HG03457 (cell line): ENCODE measurements around the gene ADAMTSL3.

Experiments
- ATAC-seq: cut with Tn5 transposase; IDR thresholded peaks from one replicate; pipeline ENCODE4 v1.9.1; 2021; ENCODE audit warnings: moderate number of reproducible peaks; ENCODE audit not compliant: unreplicated experiment

ADAMTSL3 gene

DNA sequence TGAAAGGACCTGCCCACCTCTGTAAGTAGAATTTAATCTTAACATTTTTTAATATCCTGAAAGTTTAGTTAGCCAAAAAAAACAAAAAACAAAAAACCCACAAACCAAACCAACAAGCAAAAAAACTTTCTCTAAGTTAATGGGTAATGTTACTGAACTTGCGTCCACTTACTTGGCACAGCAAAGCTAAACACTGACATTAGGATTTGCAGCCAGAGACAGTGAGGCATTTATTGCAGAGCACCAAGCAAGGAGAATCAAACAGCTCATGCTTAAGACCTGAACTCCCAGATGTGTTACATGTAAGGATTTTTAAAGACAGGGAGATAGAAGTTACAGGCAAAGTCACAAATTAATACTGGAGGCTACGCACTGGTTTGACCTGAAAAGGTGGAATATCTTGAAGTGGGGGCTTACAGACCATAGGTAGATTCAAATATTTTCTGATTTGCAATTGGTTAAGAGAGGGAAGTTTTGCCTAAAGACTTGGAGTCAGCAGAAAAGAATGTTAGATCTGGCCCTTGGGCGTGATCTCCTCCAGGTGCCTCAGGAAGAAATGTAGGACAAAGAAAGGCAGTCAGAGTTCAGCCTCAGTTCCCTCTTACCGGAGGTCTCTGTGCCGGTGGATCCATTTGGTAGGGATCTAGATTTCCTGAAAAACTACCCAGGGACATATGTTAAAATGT, 205.0 kb downstream of the ADAMTSL3 start:
- ATAC-seq = no peak

- no peak for ATAC-seq
Measured at GRCh38 chr15:83866692-83867091, 212.8 kb downstream of the ADAMTSL3 start.

DNA sequence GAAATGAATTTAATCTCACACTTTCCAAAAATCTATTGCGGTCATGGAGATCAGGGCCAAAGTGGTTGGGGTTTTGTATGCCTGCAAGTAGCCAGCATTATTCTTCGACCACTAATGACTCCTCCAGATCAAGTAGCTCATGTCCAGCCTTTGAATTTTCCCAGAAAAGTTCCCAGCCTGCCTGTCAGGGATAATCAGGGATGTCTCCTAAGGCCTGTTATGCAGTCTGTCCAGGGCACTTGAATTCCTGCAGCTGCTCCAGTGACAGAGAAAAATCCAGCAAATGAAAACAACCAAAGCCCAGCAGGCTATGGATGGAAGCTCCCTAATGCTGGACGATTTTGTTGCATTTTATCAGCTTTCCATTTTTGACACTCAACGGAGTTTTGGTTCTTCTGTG, 215.4 kb downstream of the ADAMTSL3 start:
- no peak for ATAC-seq

DNA sequence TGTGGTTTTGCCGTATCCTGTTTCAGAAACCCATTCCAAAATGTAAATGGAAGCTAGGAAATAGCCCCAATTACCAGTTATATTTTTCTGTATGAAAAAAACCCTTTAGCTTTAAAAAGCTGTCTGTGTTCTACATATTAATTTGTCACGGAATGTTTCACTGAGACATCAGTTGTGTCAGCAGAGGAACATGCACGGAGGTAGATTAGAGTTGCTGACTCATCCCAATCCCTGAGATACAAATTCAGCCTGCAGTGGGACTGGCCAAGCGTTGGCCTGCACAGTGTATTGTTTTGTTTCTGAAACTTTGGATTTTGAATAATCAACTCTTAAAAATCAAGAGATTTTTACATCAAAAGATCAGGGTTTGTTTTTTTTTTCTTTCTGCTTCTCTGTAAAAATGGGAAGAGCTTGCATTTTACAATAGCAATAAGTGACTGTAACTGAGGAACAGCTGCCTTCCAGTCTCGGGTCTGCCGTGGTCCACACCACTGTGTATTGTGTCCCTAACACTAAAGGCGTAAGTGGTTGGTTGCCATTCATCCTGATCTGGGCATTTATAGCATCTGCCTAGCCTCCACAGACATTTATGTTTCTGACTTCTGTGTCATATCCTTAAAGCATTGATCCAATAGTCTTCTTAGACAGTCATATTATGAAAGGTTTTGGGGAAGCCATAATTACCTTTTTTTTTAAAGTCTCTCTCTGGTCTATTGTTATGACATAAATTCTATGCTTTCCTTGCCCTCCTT, 218.1 kb downstream of the ADAMTSL3 start:
- ATAC-seq = no peak

DNA sequence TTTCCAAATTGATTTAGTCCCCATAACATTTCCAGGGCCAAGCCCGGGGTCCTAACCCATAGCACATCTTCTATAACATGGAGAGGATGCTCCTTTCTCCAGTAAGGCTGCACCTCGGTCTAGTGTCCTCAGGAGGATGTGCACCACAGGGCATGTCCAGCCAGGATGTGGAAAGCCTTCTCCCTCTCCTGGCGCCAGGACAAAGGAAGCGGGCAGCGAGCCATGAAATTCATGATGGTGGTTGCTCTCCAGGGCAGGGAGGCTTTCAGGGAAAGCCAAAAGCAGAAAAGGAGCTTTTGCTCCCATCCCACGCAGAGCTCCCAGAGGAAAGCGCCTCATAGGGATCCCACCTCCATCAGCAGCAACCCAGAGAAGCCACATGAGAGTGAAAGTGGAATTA, 220.0 kb downstream of the ADAMTSL3 start:
- no peak for ATAC-seq

DNA sequence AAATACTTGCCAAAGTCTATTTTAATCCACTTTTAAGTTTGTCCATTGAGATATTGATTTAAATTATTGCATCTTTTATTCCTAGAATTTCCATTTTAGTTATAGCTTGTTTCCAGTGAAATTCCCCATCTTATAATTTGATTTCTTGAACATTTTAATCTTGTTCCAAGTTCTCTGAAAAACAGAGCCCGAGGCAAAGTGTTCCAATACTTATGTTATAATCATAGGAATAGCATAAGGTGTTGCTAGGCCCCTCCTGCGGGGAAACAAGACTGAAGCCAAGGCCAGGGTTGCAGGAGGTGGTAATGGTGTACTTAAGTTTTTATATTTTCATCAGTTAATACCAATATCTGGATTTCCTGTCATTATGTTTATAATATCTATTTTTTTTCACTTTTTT, 226.6 kb downstream of the ADAMTSL3 start:
- ATAC-seq = no peak

GRCh38 chr15:83881156-83881555, 227.2 kb downstream of the ADAMTSL3 start:
- ATAC-seq = no peak

- ATAC-seq = no peak
Measured at GRCh38 chr15:83886321-83886720, 232.4 kb downstream of the ADAMTSL3 start.

DNA sequence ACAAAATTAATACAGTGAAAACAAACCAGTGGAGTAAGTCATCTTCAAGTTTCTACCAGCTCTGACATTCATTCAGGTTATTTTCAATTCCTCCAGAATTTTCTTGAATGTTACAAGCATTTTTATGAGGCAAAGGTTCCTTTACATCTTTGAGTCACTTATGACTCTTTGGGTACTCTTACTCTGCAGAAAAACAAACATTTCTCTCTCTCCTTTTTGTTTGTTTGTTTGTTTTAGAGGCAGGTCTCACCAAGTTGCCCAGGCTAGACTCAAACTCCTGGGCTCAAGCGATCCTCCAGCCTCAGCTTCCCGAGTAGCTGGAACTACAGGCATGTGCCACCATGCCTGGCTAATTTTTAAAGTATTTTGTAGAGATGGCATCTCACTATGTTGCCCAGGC, 233.5 kb downstream of the ADAMTSL3 start:
- no peak for ATAC-seq

DNA sequence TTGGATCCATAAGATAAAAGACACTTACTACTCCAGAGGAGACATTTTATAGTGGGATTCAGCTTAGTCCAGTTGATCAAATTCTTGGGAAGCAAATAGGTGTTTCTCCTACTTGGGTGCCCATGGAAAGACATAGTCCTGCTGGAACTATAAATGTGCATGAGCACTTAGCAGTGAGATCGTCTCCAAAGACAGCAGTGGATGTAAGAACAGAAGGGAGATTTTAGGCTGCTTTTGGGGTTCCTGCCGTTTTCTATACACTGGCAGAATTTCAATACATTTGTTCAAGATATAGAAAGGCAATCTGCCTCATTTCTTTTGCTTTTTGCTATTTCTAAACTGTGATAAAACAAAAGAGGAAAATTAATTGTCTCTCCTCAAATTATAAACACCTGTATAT, 234.0 kb downstream of the ADAMTSL3 start:
- ATAC-seq = no peak

GRCh38 chr15:83889995-83890394, 236.1 kb downstream of the ADAMTSL3 start:
- ATAC-seq = no peak

- ATAC-seq = no peak
Measured at GRCh38 chr15:83890587-83890986, 236.7 kb downstream of the ADAMTSL3 start.

GRCh38 chr15:83892498-83892897, 238.6 kb downstream of the ADAMTSL3 start:
- ATAC-seq = no peak

DNA sequence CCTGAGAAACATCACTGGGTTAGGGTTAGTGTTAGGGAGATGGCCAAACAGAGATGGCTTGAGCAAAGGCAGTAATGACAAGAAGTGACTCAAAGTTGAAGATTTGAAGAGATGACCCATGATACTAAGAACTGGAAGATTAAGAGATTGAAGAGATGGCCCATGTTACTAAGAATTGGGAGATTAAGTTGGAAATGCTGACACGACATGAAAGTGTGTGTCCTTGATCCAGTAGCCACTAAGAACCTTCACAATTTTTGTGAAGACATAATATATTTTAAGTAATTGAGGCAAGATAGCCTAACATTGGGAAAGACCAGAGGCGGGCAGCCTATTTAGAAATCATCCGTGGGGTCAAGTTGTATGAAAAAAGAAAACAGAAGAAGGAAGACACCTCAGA, 239.4 kb downstream of the ADAMTSL3 start:
- no peak for ATAC-seq

DNA sequence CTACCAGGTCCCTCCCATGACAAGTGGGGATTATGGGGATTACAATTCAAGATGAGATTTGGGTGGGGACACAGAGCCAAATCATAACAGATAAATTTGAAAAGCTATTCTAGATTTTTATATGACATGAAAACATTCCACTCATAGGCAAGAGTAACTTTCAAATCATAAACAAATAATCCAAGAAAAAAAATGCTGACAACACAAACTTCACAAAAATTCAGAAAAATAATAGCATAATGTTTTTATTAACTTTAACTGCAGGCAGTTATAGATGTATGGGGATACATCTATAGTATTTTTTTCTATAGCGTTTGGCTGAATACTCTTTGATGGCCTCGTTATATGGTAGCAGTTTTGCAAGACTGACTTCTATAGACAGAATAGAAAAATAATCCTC, 243.1 kb downstream of the ADAMTSL3 start:
- no peak for ATAC-seq

- no peak for ATAC-seq
Measured at GRCh38 chr15:83898361-83898760, 244.4 kb downstream of the ADAMTSL3 start.

DNA sequence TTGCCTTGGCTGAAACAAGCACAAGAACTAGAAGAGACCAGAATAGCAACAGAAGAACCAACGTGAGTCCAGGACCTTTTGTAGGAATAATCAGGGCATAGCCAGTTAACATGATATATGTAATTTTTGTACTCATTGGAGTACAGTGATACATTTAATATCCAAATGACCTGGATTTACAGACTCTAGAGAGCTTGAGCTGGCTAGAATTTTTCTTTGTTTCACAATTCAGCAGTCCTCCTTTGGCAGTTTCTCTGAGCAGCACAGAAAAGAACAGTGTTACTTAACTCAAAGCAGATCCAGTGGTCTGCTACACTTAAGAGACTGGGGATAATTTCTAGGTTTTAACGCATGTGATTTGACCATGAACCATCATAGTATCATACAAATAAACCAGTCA, 245.7 kb downstream of the ADAMTSL3 start:
- no peak for ATAC-seq

DNA sequence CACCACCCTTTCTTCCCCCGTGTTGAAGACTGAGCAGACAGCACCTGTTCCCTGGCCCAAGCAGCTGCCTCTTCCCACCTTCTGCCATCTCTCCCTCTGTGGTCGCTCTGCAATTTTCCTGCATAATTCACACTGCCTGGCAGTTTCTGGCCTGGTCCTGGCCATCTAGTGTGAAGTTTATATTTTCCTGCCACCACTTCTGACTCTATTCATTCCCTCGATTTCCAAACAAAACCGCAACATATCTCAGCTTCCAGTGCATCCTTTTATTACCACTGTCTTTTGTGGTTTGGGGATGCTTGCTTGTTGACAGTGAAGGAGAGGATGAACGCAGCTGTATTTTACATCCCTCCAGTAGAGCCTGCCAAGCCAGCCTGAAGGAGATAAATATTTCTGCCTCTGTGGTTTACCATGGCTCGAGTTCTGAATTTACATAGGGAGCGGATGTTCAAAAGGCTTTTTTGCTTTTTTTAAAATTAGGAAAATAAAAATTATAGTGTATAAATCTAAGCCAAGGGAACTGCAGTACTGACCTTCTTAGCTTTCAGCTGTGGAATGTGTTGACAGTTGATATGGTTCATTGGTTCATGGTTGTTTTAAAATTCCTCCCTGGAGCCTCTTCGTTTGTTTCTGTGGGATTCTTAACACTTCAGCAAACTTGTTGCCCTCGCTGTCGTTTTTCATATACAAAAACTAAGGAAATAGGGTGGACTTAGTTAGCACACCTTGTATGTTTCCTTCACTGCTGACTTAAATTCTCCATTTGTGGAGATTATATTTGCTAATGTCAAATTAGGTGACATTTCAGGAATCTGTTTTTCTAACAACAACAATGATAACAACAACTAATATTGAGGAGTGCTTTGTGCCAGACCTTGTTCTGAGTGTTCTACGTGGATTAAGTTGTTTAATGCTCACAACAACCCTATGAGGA, 250.5 kb downstream of the ADAMTSL3 start:
- no peak for ATAC-seq

DNA sequence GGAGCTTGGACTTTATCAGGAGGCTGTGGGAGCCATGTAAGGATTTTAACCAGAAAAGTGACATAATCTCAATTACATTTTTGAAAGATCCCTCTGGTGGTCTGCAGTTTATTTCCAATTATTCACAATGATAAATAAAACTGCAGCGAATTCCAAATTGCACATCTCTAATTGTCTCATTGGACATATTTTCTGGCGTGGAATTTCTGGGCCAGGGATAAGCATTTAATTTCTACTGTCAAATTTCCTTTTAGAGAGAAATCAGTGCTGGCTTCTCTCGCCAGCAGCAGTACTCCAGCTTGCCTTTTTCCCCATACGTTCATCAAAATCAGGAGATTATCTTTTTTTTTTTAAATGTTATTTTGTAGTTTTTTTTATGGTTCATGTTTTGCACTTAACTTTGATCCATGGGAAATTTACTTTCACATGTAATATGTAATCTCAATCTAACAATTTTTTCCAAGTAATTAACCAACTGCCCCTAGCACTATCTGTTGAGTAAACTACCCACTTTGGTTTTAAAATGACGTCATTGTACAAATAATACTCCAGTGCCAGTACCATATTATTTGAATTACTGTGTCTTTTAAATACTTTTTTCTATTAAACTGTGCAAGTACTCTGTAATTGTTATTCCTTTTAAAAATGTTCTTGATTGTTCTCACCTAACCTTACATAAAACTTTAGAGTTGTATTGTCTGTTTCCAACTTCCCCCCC, 251.8 kb downstream of the ADAMTSL3 start:
- ATAC-seq = no peak

- no peak for ATAC-seq
Measured at GRCh38 chr15:83911345-83911744, 257.4 kb downstream of the ADAMTSL3 start.

DNA sequence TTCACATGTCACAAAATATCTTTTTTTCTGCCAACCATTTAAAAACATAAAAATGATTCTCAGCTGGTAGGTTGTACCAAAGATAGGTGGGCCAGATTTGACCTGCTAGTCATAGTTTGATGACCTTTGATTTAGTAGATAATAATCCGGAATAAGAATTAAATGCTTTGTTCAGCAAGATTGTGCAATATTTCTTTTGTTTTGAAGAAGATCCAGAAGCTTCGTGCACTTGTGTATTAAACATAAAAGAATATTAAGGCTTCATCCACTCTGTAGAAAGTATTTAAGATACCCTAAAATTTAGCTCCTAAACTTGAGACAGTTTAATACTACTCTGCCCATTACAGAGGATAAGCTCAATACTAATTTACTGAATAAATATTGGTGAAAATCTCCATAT, 258.4 kb downstream of the ADAMTSL3 start:
- no peak for ATAC-seq
